Spleen (tissue), 11 donors: Measurements from ENCODE around the gene ZSCAN21. TPM values are rescaled to one million over a fixed set of nuclear protein-coding genes. Genes with fewer than 3 reads are reported as not detected.

ENCODE experiments used
- DNase-seq: peaks from one replicate; pipeline ENCODE4 v3.0.0-alpha.2; 2020
- H3K27ac ChIP-seq, 8 donors: fragments of 200-600 bp; sonication (generic) in 7 of 8; 1 replicate in 4 of 8; 2 replicates in 4 of 8; pipeline versions ENCODE4 v1.5.0 to v1.8.0; 2016 to 2021; ENCODE audit warnings: inconsistent platforms in 4 of 8, mild to moderate bottlenecking in 4 of 8, moderate library complexity in 1 of 8
- H3K27me3 ChIP-seq, 7 donors: fragments of 200-600 bp; sonication (generic) in 6 of 7; replicated peaks in 1 of 7; 1 replicate in 4 of 7; 2 replicates in 3 of 7; pipeline versions ENCODE4 v1.5.0 to v1.8.0; 2016 to 2021; ENCODE audit warnings: inconsistent platforms in 3 of 7, mild to moderate bottlenecking in 1 of 7
- H3K36me3 ChIP-seq, 6 donors: fragments of 200-600 bp; sonication (generic) in 5 of 6; 1 replicate in 4 of 6; 2 replicates in 2 of 6; pipeline versions ENCODE4 v1.5.0 to v1.8.0; 2016 to 2021; ENCODE audit warnings: inconsistent platforms in 2 of 6
- H3K4me1 ChIP-seq, 6 donors: fragments of 200-600 bp; sonication (generic) in 5 of 6; 1 replicate in 3 of 6; 2 replicates in 3 of 6; pipeline versions ENCODE4 v1.5.0 to v1.8.0; 2016 to 2021; ENCODE audit warnings: inconsistent platforms in 3 of 6
- H3K4me3 ChIP-seq, 8 donors: fragments of 200-600 bp; sonication (generic) in 7 of 8; 1 replicate in 4 of 8; 2 replicates in 4 of 8; pipeline versions ENCODE4 v1.5.0 to v1.8.0; 2016 to 2021; ENCODE audit warnings: inconsistent platforms in 4 of 8, mild to moderate bottlenecking in 4 of 8, moderate library complexity in 2 of 8
- H3K9me3 ChIP-seq, 8 donors: fragments of 200-600 bp; sonication (generic) in 7 of 8; 1 replicate in 4 of 8; 2 replicates in 4 of 8; pipeline versions ENCODE4 v1.5.0 to v1.8.0; 2016 to 2021; ENCODE audit warnings: inconsistent platforms in 4 of 8
- POLR2A ChIP-seq, 3 donors: fragments of 450-650 bp; IDR thresholded peaks; one replicate each; pipeline ENCODE4 v1.5.1; 2017; ENCODE audit warnings: antibody characterized with exemption in 3 of 3, mild to moderate bottlenecking in 1 of 3
- POLR2AphosphoS5 ChIP-seq, 3 donors: sonication (generic); formaldehyde crosslinking; IDR thresholded peaks; one replicate each; pipeline ENCODE4 v1.5.1; 2017; ENCODE audit warnings: antibody characterized with exemption in 3 of 3
- WGBS, 5 donors: extraction: QIAGEN DNeasy Blood & Tissue Kit in 3 of 5; methylation state at CpG; one replicate each; pipeline versions ENCODE4 v1.1.5 to v1.1.7; 2013 to 2018; 5-methylcytosine and 5-hydroxymethylcytosine counted together
- intact Hi-C: fragments of 100-400 bp; cut with DNase I; formaldehyde crosslinking; loops from one replicate; pipeline ENCODE4 v1.15.0; 2023; ENCODE audit warnings: low total_unique reads
- polyA plus RNA-seq, 3 donors: library from polyadenylated mRNA; stranded (reverse); fragments of 200-250 nt; gene quantifications; one replicate each; pipeline ENCODE4 v1.2.1, GENCODE V29; 2013
- total RNA-seq, 7 donors: library from RNA; depleted of rRNA in 3 of 7; stranded (reverse); fragments of >200 nt in 3 of 7; fragmentation: NEBNext Ultra II Directional in 4 of 7; extraction: Animal tissue kit (Norgen Biotek cat#: 25700) in 4 of 7; gene quantifications; one replicate each; pipeline versions ENCODE4 v1.1.0 to v1.2.1, GENCODE V29; 2016 to 2021
- TF ChIP-seq, protein P1 (sequence below), 11 experiments: fragments of 200-600 bp in 7 of 11; fragments of 450-650 bp in 4 of 11; sonication (generic) in 4 of 11; IDR thresholded peaks in 8 of 11; conservative IDR thresholded peaks in 3 of 11; 1 replicate in 7 of 11; 2 replicates in 4 of 11; pipeline versions ENCODE4 v1.4.0 to v1.8.0; 2016 to 2021; ENCODE audit warnings: antibody characterized with exemption in 11 of 11, inconsistent platforms in 4 of 11, mild to moderate bottlenecking in 1 of 11
- donor health status: healthy with polysubstance abuse.
- donor health status: DM: no; HTN: no; CAD: no; lungs with moderate emphysema.
- donor health status: DM: no; HTN: no; CAD: no.
- donor health status: Bipolar disorder and iron deficiency.
- donor health status: healthy.
- donor health status: DM: no; HTN: no; CAD: no.
- donor health status: DM: yes; HTN: yes; CAD: no.

ZSCAN21 gene
- total and polyA plus RNA-seq, 10 donors, result 3.7 to 14.3 (median 8.6) TPM

DNA sequence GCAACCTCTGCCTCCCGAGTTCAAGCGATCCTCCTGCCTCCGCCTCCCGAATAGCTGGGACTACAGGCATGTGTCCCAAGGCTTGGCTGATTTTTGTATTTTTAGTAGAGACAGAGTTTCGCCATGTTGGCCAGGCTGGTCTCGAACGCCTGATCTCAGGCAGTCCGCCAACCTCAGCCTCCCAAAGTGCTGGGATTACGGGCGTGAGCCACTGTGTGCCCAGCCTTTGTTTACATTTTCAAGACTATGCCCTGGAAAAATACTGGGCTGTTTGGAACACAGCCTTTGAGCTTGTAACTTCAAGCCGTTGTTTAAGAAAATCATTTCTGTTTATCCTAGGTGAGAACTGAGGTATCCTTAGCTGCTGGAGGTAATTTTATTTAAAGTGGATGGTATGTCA is 32.3 kb upstream of the ZSCAN21 start:
- no peaks in the 10 kb centered on the region for H3K9me3 ChIP-seq
- peak overlapping the region in 1 of 8 donors; percentile 99 for H3K27ac ChIP-seq
- WGBS, 5 donors, result 79 to 90% (median 88%) methylated on average over 11 of the region's 11 CpGs
- TF ChIP-seq POLR2AphosphoS5 (IDR thresholded peaks at IDR 0.05) (no peak), POLR2A (IDR thresholded peaks at IDR 0.05) (no peak)
- TF ChIP-seq, protein P1, sequence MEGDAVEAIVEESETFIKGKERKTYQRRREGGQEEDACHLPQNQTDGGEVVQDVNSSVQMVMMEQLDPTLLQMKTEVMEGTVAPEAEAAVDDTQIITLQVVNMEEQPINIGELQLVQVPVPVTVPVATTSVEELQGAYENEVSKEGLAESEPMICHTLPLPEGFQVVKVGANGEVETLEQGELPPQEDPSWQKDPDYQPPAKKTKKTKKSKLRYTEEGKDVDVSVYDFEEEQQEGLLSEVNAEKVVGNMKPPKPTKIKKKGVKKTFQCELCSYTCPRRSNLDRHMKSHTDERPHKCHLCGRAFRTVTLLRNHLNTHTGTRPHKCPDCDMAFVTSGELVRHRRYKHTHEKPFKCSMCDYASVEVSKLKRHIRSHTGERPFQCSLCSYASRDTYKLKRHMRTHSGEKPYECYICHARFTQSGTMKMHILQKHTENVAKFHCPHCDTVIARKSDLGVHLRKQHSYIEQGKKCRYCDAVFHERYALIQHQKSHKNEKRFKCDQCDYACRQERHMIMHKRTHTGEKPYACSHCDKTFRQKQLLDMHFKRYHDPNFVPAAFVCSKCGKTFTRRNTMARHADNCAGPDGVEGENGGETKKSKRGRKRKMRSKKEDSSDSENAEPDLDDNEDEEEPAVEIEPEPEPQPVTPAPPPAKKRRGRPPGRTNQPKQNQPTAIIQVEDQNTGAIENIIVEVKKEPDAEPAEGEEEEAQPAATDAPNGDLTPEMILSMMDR (IDR thresholded peaks at IDR 0.05 in 8 of 11, conservative IDR thresholded peaks at IDR 0.05 in 3 of 11), result no peak
- intact Hi-C loops, result no loop called here
- no peaks in the 10 kb centered on the region for H3K27me3 ChIP-seq
- H3K4me1 ChIP-seq, result peaks cover 10 to 80% (median 46%) of the 10 kb centered on the region in 6 donors
- DNase-seq, result no peak
- H3K4me3 ChIP-seq, result peak overlapping the region in 2 of 8 donors; percentile 89 to 95
- peaks cover 0 to 26% (median 7%) of the 10 kb centered on the region in 6 donors for H3K36me3 ChIP-seq

DNA sequence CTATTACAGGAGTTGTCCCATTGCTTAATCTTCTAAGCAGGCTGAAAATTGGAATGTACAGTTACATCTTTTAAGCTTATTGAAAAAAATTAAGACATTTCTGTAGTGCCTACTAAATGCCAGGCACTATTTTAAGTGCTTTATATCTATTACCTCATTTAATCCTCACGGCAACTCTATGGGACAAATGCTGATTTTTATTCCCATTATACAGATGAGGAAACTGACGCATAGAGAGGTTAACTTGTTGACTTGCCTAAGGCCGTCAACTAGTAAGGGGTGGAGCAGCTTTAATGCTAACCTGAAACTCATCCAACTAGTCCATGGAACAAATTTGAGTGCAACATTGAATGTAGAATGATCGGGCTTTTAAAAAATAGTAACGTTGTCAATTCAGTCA is 31.7 kb upstream of the ZSCAN21 start:
- Histone ChIP-seq H3K27me3 (no peaks in the 10 kb centered on the region), H3K36me3 (peaks cover 0 to 32% (median 12%) of the 10 kb centered on the region in 6 donors), H3K27ac (no peak overlapping the region), H3K4me1 (peaks cover 10 to 81% (median 46%) of the 10 kb centered on the region in 6 donors), H3K9me3 (no peaks in the 10 kb centered on the region), H3K4me3 (no peak overlapping the region)
- no peak for DNase-seq
- intact Hi-C loops, result no loop called here
- TF ChIP-seq, protein P1 (IDR thresholded peaks at IDR 0.05 in 8 of 11, conservative IDR thresholded peaks at IDR 0.05 in 3 of 11), result no peak
- no peak for TF ChIP-seq POLR2AphosphoS5 (IDR thresholded peaks at IDR 0.05)
- no peak for TF ChIP-seq POLR2A (IDR thresholded peaks at IDR 0.05)
- 94 to 98% (median 94%) methylated on average over 5 of the region's 5 CpGs for WGBS, 5 donors

DNA sequence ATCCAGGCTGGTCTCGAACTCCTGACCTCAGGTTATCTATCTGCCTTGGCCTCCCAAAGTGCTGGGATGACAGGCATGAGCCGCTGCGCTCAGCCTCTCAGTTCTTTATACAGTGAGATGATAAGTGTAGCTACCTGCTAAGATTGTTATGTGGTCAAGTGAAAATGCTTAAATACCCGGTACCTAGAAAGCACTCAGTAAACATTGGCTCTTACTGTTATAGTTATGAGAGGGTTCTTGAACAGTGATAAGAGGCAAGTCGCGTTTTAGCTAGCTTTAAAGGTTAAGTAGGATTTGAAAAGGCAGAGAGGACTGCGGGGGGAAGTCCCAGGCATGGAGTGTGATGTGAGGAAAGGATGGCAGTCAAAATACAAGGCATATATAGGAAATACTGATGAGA is 29.7 kb upstream of the ZSCAN21 start:
- Histone ChIP-seq H3K27ac (no peak overlapping the region), H3K4me1 (peaks cover 10 to 88% (median 45%) of the 10 kb centered on the region in 6 donors)

DNA sequence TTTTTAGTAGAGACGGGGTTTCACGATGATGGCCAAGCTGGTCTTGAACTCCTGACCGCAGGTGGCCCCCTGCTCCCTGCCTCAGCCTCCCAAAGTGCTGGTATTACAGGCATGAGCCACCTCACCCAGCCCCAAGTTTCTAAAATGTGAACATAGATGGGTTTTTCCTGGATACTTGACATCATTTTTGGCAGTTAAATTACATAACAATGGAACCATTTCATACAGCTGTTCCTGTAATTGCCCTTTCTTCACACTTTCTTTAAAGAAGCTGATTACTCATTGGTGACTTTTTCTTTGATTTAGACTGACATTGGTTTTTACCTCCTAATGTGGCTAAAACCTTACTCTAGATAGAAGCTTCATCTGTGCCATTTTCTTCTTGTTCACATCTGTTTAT is 28.3 kb upstream of the ZSCAN21 start:
- intact Hi-C loops, result no loop called here
- no peak overlapping the region for H3K4me3 ChIP-seq
- TF ChIP-seq POLR2AphosphoS5 (IDR thresholded peaks at IDR 0.05), result no peak
- TF ChIP-seq POLR2A (IDR thresholded peaks at IDR 0.05), result no peak
- TF ChIP-seq, protein P1 (IDR thresholded peaks at IDR 0.05 in 8 of 11, conservative IDR thresholded peaks at IDR 0.05 in 3 of 11), result no peak
- H3K27ac ChIP-seq, result peak overlapping the region in 1 of 8 donors; percentile 18
- H3K27me3 ChIP-seq, result no peaks in the 10 kb centered on the region
- H3K4me1 ChIP-seq, result peaks cover 10 to 78% (median 39%) of the 10 kb centered on the region in 6 donors
- H3K36me3 ChIP-seq, result peaks cover 7 to 66% (median 45%) of the 10 kb centered on the region in 6 donors
- 83 to 93% (median 90%) methylated on average over 3 of the region's 3 CpGs for WGBS, 5 donors
- DNase-seq, result no peak
- no peaks in the 10 kb centered on the region for H3K9me3 ChIP-seq

More for the DNA sequence above, 29.7 kb upstream of the ZSCAN21 start:
- H3K36me3 ChIP-seq, result peaks cover 7 to 52% (median 32%) of the 10 kb centered on the region in 6 donors
- DNase-seq, result no peak
- TF ChIP-seq, protein P1 (IDR thresholded peaks at IDR 0.05 in 8 of 11, conservative IDR thresholded peaks at IDR 0.05 in 3 of 11), result no peak
- TF ChIP-seq POLR2AphosphoS5 (IDR thresholded peaks at IDR 0.05), result no peak
- TF ChIP-seq POLR2A (IDR thresholded peaks at IDR 0.05), result no peak
- H3K9me3 ChIP-seq, result no peaks in the 10 kb centered on the region
- WGBS, 5 donors, result 83 to 93% (median 86%) methylated on average over 7 of the region's 7 CpGs
- no peak overlapping the region for H3K4me3 ChIP-seq
- intact Hi-C loops, result no loop called here
- H3K27me3 ChIP-seq, result no peaks in the 10 kb centered on the region
